ENCODE data around the gene PTPRN. TPM values are rescaled to one million over a fixed set of nuclear protein-coding genes. Genes with fewer than 3 reads are reported as not detected.
"Not testable (repeated sequence)": the region's sequence is repeated elsewhere in the genome, so short reads cannot be mapped to it uniquely, and the experiment has no call there.

PTPRN gene
- total and polyA plus RNA-seq, 4 donors: 0.11 to 2.6 (median 0.22) TPM

- Histone ChIP-seq H3K4me3 (no peak overlapping the region), H3K9ac (ENCODE audit: insufficient read depth in 1 of 2, low read length in 2 of 2) (no peak overlapping the region), H3K27me3 (ENCODE audit: control insufficient read depth in 3 of 3, insufficient read depth in 3 of 3, low read length in 2 of 3) (no peaks in the 10 kb centered on the region), H3K4me1 (ENCODE audit: control insufficient read depth in 5 of 5, insufficient read depth in 5 of 5, low read length in 5 of 5) (peaks cover 0 to 9% (median 0%) of the 10 kb centered on the region in 5 donors), H3K36me3 (ENCODE audit: control insufficient read depth in 4 of 4, insufficient read depth in 4 of 4, low read length in 4 of 4) (peaks cover 0 to 30% (median 14%) of the 10 kb centered on the region in 4 donors), H3K9me3 (ENCODE audit: control insufficient read depth in 4 of 4, insufficient read depth in 3 of 4, low read length in 3 of 4) (no peaks in the 10 kb centered on the region), H3K27ac (ENCODE audit: low read depth in 1 of 2, low read length in 1 of 2) (no peak overlapping the region)
- 77% methylated on average over 10 of the region's 10 CpGs for WGBS, 2 donors
- ATAC-seq (ENCODE audit: insufficient read depth, low FRiP score) (no peak), DNase-seq (no peak)
- TF ChIP-seq CTCF (IDR thresholded peaks at IDR 0.05; ENCODE audit: control extremely low read depth, extremely low read depth): no peak
These were observed 21.5 kb downstream of the PTPRN start for GRCh38 chr2:219287580-219288265.

GRCh38 chr2:219287116-219287440 lies 22.1 kb downstream of the PTPRN start:
- WGBS, 2 donors: 88 to 89% methylated on average over 6 of the region's 6 CpGs
- H3K9ac ChIP-seq (ENCODE audit: insufficient read depth in 1 of 2, low read length in 2 of 2); H3K9me3 ChIP-seq (ENCODE audit: control insufficient read depth in 4 of 4, insufficient read depth in 3 of 4, low read length in 3 of 4); ATAC-seq (ENCODE audit: insufficient read depth, low FRiP score); DNase-seq; H3K4me1 ChIP-seq (ENCODE audit: control insufficient read depth in 5 of 5, insufficient read depth in 5 of 5, low read length in 5 of 5); H3K27me3 ChIP-seq (ENCODE audit: control insufficient read depth in 3 of 3, insufficient read depth in 3 of 3, low read length in 2 of 3); H3K4me3 ChIP-seq; H3K27ac ChIP-seq (ENCODE audit: low read depth in 1 of 2, low read length in 1 of 2): not testable (repeated sequence)
- H3K36me3 ChIP-seq (ENCODE audit: control insufficient read depth in 4 of 4, insufficient read depth in 4 of 4, low read length in 4 of 4): peaks cover 4 to 33% (median 14%) of the 10 kb centered on the region in 4 donors

GRCh38 chr2:219286436-219287115 lies 22.6 kb downstream of the PTPRN start:
- peaks cover 5 to 38% (median 15%) of the 10 kb centered on the region in 4 donors for H3K36me3 ChIP-seq (ENCODE audit: control insufficient read depth in 4 of 4, insufficient read depth in 4 of 4, low read length in 4 of 4)
- TF ChIP-seq CTCF (IDR thresholded peaks at IDR 0.05; ENCODE audit: control extremely low read depth, extremely low read depth): no peak
- WGBS, 2 donors: 83 to 89% methylated on average over 12 of the region's 12 CpGs
- peaks cover 0 to 9% (median 0%) of the 10 kb centered on the region in 5 donors for H3K4me1 ChIP-seq (ENCODE audit: control insufficient read depth in 5 of 5, insufficient read depth in 5 of 5, low read length in 5 of 5)
- no peak for ATAC-seq (ENCODE audit: insufficient read depth, low FRiP score)
- no peaks in the 10 kb centered on the region for H3K27me3 ChIP-seq (ENCODE audit: control insufficient read depth in 3 of 3, insufficient read depth in 3 of 3, low read length in 2 of 3)
- H3K4me3 ChIP-seq: no peak overlapping the region
- DNase-seq: no peak
- no peak overlapping the region for H3K27ac ChIP-seq (ENCODE audit: low read depth in 1 of 2, low read length in 1 of 2)
- no peaks in the 10 kb centered on the region for H3K9me3 ChIP-seq (ENCODE audit: control insufficient read depth in 4 of 4, insufficient read depth in 3 of 4, low read length in 3 of 4)
- no peak overlapping the region for H3K9ac ChIP-seq (ENCODE audit: insufficient read depth in 1 of 2, low read length in 2 of 2)

GRCh38 chr2:219285894-219286425 lies 23.2 kb downstream of the PTPRN start:
- Histone ChIP-seq H3K9ac (ENCODE audit: insufficient read depth in 1 of 2, low read length in 2 of 2) (no peak overlapping the region), H3K27me3 (ENCODE audit: control insufficient read depth in 3 of 3, insufficient read depth in 3 of 3, low read length in 2 of 3) (no peaks in the 10 kb centered on the region), H3K4me1 (ENCODE audit: control insufficient read depth in 5 of 5, insufficient read depth in 5 of 5, low read length in 5 of 5) (peaks cover 0 to 9% (median 0%) of the 10 kb centered on the region in 5 donors), H3K4me3 (no peak overlapping the region), H3K9me3 (ENCODE audit: control insufficient read depth in 4 of 4, insufficient read depth in 3 of 4, low read length in 3 of 4) (no peaks in the 10 kb centered on the region), H3K36me3 (ENCODE audit: control insufficient read depth in 4 of 4, insufficient read depth in 4 of 4, low read length in 4 of 4) (peaks cover 5 to 39% (median 21%) of the 10 kb centered on the region in 4 donors), H3K27ac (ENCODE audit: low read depth in 1 of 2, low read length in 1 of 2) (no peak overlapping the region)
- peak; percentile 34 to 50 (median 42) for DNase-seq
- TF ChIP-seq CTCF (IDR thresholded peaks at IDR 0.05; ENCODE audit: control extremely low read depth, extremely low read depth): no peak
- no peak for ATAC-seq (ENCODE audit: insufficient read depth, low FRiP score)
- 84 to 85% methylated on average over 17 of the region's 17 CpGs for WGBS, 2 donors
